H9 (cell line): ENCODE data around the gene MTCH1. TPM values are rescaled to one million over a fixed set of nuclear protein-coding genes. Genes with fewer than 3 reads are reported as not detected.

ENCODE experiments used
- DNase-seq: peaks from one replicate; pipeline ENCODE4 v3.0.0-alpha.2; 2017
- H2AFZ ChIP-seq: one replicate; pipeline ENCODE4 v1.6.1; 2013; ENCODE audit warnings: mild to moderate bottlenecking, low read length, control low read depth, moderate library complexity
- H2AK5ac ChIP-seq: 2 replicates; pipeline ENCODE4 v1.6.1; 2013; ENCODE audit warnings: low read length, control low read depth, mixed read lengths; ENCODE audit not compliant: insufficient read length
- H2BK120ac ChIP-seq: one replicate; pipeline ENCODE4 v1.6.1; 2013; ENCODE audit warnings: low read depth, mild to moderate bottlenecking, low read length, control low read depth, inconsistent platforms; ENCODE audit not compliant: poor library complexity, severe bottlenecking
- H2BK12ac ChIP-seq: 2 replicates; pipeline ENCODE4 v1.6.1; 2013; ENCODE audit warnings: low read length, control low read depth, mixed read lengths, low read depth; ENCODE audit not compliant: insufficient read length
- H2BK15ac ChIP-seq: 2 replicates; pipeline ENCODE4 v1.6.1; 2013; ENCODE audit warnings: low read depth, low read length, control low read depth
- H2BK20ac ChIP-seq: one replicate; pipeline ENCODE4 v1.6.1; 2013; ENCODE audit warnings: low read depth, mild to moderate bottlenecking, low read length, control low read depth, inconsistent platforms; ENCODE audit not compliant: poor library complexity, severe bottlenecking
- H2BK5ac ChIP-seq: 2 replicates; pipeline ENCODE4 v1.6.1; 2013; ENCODE audit warnings: low read length, control low read depth, mixed read lengths; ENCODE audit not compliant: insufficient read length
- H3K14ac ChIP-seq: 2 replicates; pipeline ENCODE4 v1.6.1; 2013; ENCODE audit warnings: low read length, control low read depth; ENCODE audit not compliant: insufficient read depth
- H3K18ac ChIP-seq: 2 replicates; pipeline ENCODE4 v1.6.1; 2013; ENCODE audit warnings: low read depth, mild to moderate bottlenecking, mixed read lengths, low read length, control low read depth; ENCODE audit not compliant: insufficient read length
- H3K23ac ChIP-seq: 2 replicates; pipeline ENCODE4 v1.6.1; 2013; ENCODE audit warnings: low read length, control low read depth, mixed read lengths, low read depth; ENCODE audit not compliant: insufficient read length
- H3K23me2 ChIP-seq: 2 replicates; pipeline ENCODE4 v1.6.1; 2013; ENCODE audit warnings: low read depth, mild to moderate bottlenecking, mixed read lengths, low read length, control low read depth; ENCODE audit not compliant: insufficient read length, poor library complexity, severe bottlenecking
- H3K27ac ChIP-seq: 2 replicates; pipeline ENCODE4 v1.5.1; 2013; ENCODE audit warnings: low read length, control low read depth, mixed read lengths, low read depth; ENCODE audit not compliant: insufficient read length
- H3K27me3 ChIP-seq: 2 replicates; pipeline ENCODE4 v1.6.1; 2013; ENCODE audit warnings: low read length, control low read depth, inconsistent platforms; ENCODE audit not compliant: insufficient read depth
- H3K4ac ChIP-seq: 2 replicates; pipeline ENCODE4 v1.6.1; 2013; ENCODE audit warnings: low read depth, mild to moderate bottlenecking, control low read depth, inconsistent platforms, low read length, moderate library complexity
- H3K4me1 ChIP-seq: 2 replicates; pipeline ENCODE4 v1.6.1; 2013; ENCODE audit warnings: low read length, control low read depth, inconsistent platforms; ENCODE audit not compliant: insufficient read depth
- H3K4me2 ChIP-seq: 2 replicates; pipeline ENCODE4 v1.6.1; 2013; ENCODE audit warnings: low read length, control low read depth, mixed read lengths; ENCODE audit not compliant: insufficient read length, insufficient read depth
- H3K56ac ChIP-seq: 2 replicates; pipeline ENCODE4 v1.6.1; 2013; ENCODE audit warnings: low read depth, mild to moderate bottlenecking, mixed read lengths, low read length, control low read depth; ENCODE audit not compliant: insufficient read length
- H3K79me1 ChIP-seq: 2 replicates; pipeline ENCODE4 v1.6.1; 2013; ENCODE audit warnings: low read depth, mild to moderate bottlenecking, moderate library complexity, low read length, control low read depth, inconsistent platforms; ENCODE audit not compliant: insufficient read depth, poor library complexity, severe bottlenecking
- H3K79me2 ChIP-seq: 2 replicates; pipeline ENCODE4 v1.6.1; 2013; ENCODE audit warnings: low read length, control low read depth, inconsistent platforms; ENCODE audit not compliant: insufficient read depth
- H3K9ac ChIP-seq: 2 replicates; pipeline ENCODE4 v1.6.1; 2013; ENCODE audit warnings: low read length, control low read depth, mixed read lengths; ENCODE audit not compliant: insufficient read length; ENCODE audit errors: extremely low read depth
- H3K9me3 ChIP-seq: one replicate; pipeline ENCODE4 v1.6.1; 2013; ENCODE audit warnings: low read depth, low read length, inconsistent platforms; ENCODE audit not compliant: control insufficient read depth
- H3T11ph ChIP-seq: one replicate; pipeline ENCODE4 v1.6.1; 2013; ENCODE audit warnings: mild to moderate bottlenecking, low read length, control low read depth, inconsistent platforms
- H4K20me1 ChIP-seq: one replicate; pipeline ENCODE4 v1.6.1; 2013; ENCODE audit not compliant: control insufficient read depth, insufficient read length, insufficient read depth
- H4K5ac ChIP-seq: 2 replicates; pipeline ENCODE4 v1.6.1; 2013; ENCODE audit warnings: low read depth, mild to moderate bottlenecking, mixed read lengths, low read length, control low read depth; ENCODE audit not compliant: insufficient read length
- H4K8ac ChIP-seq: replicated peaks from 2 replicates; pipeline ENCODE4 v1.6.1; 2013; ENCODE audit warnings: low read length, control low read depth, mixed read lengths, low read depth; ENCODE audit not compliant: insufficient read length
- H4K91ac ChIP-seq: 2 replicates; pipeline ENCODE4 v1.6.1; 2013; ENCODE audit warnings: low read depth, mild to moderate bottlenecking, moderate library complexity, mixed read lengths, low read length, control low read depth; ENCODE audit not compliant: insufficient read length
- H3K27ac Mint-ChIP-seq, 3 experiments: 2 replicates in 2 of 3; 3 replicates in 1 of 3; pipeline ENCODE4 v1.8.0; 2020 to 2021; ENCODE audit warnings: mixed read lengths in 3 of 3, mild to moderate bottlenecking in 1 of 3, moderate library complexity in 1 of 3
- H3K27me3 Mint-ChIP-seq: 2 replicates; pipeline ENCODE4 v1.8.0; 2021; ENCODE audit warnings: low read depth, mild to moderate bottlenecking, moderate library complexity, mixed read lengths
- H3K36me3 Mint-ChIP-seq, 3 experiments: 2 replicates in 2 of 3; 3 replicates in 1 of 3; pipeline ENCODE4 v1.8.0; 2020 to 2021; ENCODE audit warnings: low read depth in 3 of 3, mixed read lengths in 3 of 3; ENCODE audit not compliant: insufficient read depth in 1 of 3
- H3K4me1 Mint-ChIP-seq, 2 experiments: 2 replicates each; pipeline ENCODE4 v1.8.0; 2020; ENCODE audit warnings: mixed read lengths in 2 of 2
- H3K4me3 Mint-ChIP-seq, 2 experiments: 2 replicates in 1 of 2; 3 replicates in 1 of 2; pipeline ENCODE4 v1.8.0; 2020 to 2021; ENCODE audit warnings: mild to moderate bottlenecking in 2 of 2, mixed read lengths in 2 of 2, moderate library complexity in 1 of 2
- H3K9me3 Mint-ChIP-seq, 2 experiments: 2 replicates in 1 of 2; 3 replicates in 1 of 2; pipeline ENCODE4 v1.8.0; 2020; ENCODE audit warnings: mild to moderate bottlenecking in 2 of 2, mixed read lengths in 2 of 2, moderate library complexity in 1 of 2
- WGBS: extraction: QIAGEN DNeasy Blood & Tissue Kit; methylation state at CpG from one replicate; pipeline ENCODE4 v1.1.7; 2013; ENCODE audit warnings: missing lambda C conversion rate, low lambda C conversion rate, mixed read lengths; ENCODE audit not compliant: insufficient read length; ENCODE audit errors: extremely low coverage; 5-methylcytosine and 5-hydroxymethylcytosine counted together
- total RNA-seq: library from RNA; stranded (reverse); gene quantifications from 2 replicates; pipeline ENCODE4 v1.2.1, GENCODE V29; 2021
- TF ChIP-seq, protein P1 (sequence below): fragments of 200-600 bp; sonication (generic); conservative IDR thresholded peaks from 3 replicates; pipeline ENCODE4 v1.8.0; 2021; ENCODE audit warnings: antibody characterized with exemption, mild to moderate bottlenecking

MTCH1 gene
- total RNA-seq, 1 experiment from 2014 or later, result 200 TPM

DNA sequence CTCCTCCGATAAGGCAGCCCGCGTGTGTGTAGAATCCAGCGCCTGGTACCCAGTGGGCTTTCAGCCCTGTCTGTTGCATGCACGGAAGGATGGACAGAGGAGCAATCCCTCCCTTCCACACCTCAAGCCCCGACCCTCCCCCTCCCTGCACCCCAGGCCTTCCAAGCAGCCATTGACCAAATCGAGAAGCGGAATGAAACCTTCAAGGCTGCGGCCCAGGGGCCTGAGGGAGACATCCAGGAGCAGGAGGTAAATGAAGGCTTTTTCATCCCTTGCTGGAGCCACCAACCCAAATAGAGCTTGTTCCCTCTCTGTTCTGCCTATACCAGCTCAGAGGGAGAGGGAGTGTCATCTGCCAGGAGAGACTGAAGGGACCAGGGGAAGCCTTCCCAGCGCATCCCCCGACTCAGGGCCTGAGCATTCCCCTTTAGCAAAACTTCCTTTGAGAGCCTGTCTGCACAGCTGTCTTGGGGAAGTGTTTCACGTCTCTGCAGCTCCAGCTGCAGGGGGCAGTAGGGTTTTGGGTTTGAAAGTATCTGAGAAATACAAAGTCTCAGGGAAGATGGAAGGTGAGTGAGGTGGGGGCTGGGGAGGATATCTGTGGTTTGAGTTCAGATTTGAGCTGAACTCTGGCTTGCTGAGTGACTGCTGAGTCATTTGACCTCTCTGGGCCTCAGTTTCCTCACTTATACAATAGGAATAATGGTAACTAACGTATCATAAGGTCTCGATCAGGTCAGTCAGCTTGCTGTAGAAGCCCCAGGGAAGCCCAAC lies 35.5 kb upstream of the MTCH1 start:
- no peak overlapping the region for H3K9ac ChIP-seq
- no CpG with 5 or more reads among the region's 14 CpGs for WGBS
- H2AFZ ChIP-seq, result no peak overlapping the region

More for the DNA sequence above, 35.5 kb upstream of the MTCH1 start:
- Histone ChIP-seq H2BK5ac (no peak overlapping the region), H3K27ac (no peak overlapping the region), H3K9me3 (no peaks in the 10 kb centered on the region), H3K18ac (no peak overlapping the region), H3K4me2 (no peak overlapping the region), H3K27me3 (no peaks in the 10 kb centered on the region), H3K56ac (no peak overlapping the region), H2BK120ac (no peak overlapping the region), H4K91ac (no peak overlapping the region), H3K79me2 (no peaks in the 10 kb centered on the region), H4K8ac (no peak overlapping the region), H2BK20ac (no peak overlapping the region), H3K23ac (no peak overlapping the region), H2AK5ac (no peak overlapping the region), H3K23me2 (no peaks in the 10 kb centered on the region), H2BK12ac (no peak overlapping the region), H4K5ac (no peak overlapping the region), H4K20me1 (peaks cover 3% of the 10 kb centered on the region), H3K4ac (no peak overlapping the region), H3K4me1 (peaks cover 3% of the 10 kb centered on the region; the same call in 1 of the 2 replicates), H3T11ph (no peak overlapping the region), H3K14ac (no peak overlapping the region), H2BK15ac (no peak overlapping the region), H3K79me1 (no peaks in the 10 kb centered on the region)
- Mint-ChIP-seq H3K27me3 (no peaks in the 10 kb centered on the region), H3K27ac (no peak overlapping the region; a peak in 1 of 7 replicates), H3K36me3 (no peaks in the 10 kb centered on the region), H3K4me3 (no peak overlapping the region), H3K4me1 (peaks cover 22 to 43% of the 10 kb centered on the region in 2 experiments), H3K9me3 (no peaks in the 10 kb centered on the region; a peak in 1 of 5 replicates)
- TF ChIP-seq, protein P1, sequence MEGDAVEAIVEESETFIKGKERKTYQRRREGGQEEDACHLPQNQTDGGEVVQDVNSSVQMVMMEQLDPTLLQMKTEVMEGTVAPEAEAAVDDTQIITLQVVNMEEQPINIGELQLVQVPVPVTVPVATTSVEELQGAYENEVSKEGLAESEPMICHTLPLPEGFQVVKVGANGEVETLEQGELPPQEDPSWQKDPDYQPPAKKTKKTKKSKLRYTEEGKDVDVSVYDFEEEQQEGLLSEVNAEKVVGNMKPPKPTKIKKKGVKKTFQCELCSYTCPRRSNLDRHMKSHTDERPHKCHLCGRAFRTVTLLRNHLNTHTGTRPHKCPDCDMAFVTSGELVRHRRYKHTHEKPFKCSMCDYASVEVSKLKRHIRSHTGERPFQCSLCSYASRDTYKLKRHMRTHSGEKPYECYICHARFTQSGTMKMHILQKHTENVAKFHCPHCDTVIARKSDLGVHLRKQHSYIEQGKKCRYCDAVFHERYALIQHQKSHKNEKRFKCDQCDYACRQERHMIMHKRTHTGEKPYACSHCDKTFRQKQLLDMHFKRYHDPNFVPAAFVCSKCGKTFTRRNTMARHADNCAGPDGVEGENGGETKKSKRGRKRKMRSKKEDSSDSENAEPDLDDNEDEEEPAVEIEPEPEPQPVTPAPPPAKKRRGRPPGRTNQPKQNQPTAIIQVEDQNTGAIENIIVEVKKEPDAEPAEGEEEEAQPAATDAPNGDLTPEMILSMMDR, result peak; percentile 68
- DNase-seq, result peak; percentile 63
